Psoas muscle (tissue), 8 donors: Measurements from ENCODE around the gene SLC44A1. TPM values are rescaled to one million over a fixed set of nuclear protein-coding genes. Genes with fewer than 3 reads are reported as not detected.

Experiments
- ATAC-seq, 4 donors: fragments of 200-7000 bp; cut with Tn5 transposase; one replicate each; pipeline ENCODE4 v1.9.1; 2020; ENCODE audit warnings: moderate library complexity in 3 of 4, mild to moderate bottlenecking in 2 of 4
- DNase-seq, 2 donors: peaks; one replicate each; pipeline ENCODE4 v3.0.0-alpha.2; 2020
- H3K27ac ChIP-seq: fragments of 200-600 bp; one replicate; pipeline ENCODE4 v1.8.0; 2022
- H3K27me3 ChIP-seq, 3 donors: fragments of 200-600 bp in 1 of 3; one replicate each; pipeline versions ENCODE4 v1.6.1 to v1.8.0; 2013 to 2022; ENCODE audit warnings: low read length in 2 of 3, mild to moderate bottlenecking in 2 of 3, moderate library complexity in 1 of 3; ENCODE audit not compliant: insufficient read depth in 3 of 3
- H3K36me3 ChIP-seq, 2 donors: fragments of 200-600 bp in 1 of 2; one replicate each; pipeline versions ENCODE4 v1.6.1 to v1.8.0; 2013 to 2022; ENCODE audit warnings: low read depth in 1 of 2, mild to moderate bottlenecking in 1 of 2, moderate library complexity in 1 of 2; ENCODE audit not compliant: insufficient read depth in 1 of 2
- H3K4me1 ChIP-seq: fragments of 200-600 bp; one replicate; pipeline ENCODE4 v1.8.0; 2022
- H3K4me3 ChIP-seq: fragments of 200-600 bp; one replicate; pipeline ENCODE4 v1.8.0; 2022; ENCODE audit warnings: mild to moderate bottlenecking
- H3K9me3 ChIP-seq: fragments of 200-600 bp; one replicate; pipeline ENCODE4 v1.8.0; 2022
- CTCF ChIP-seq: fragments of 200-600 bp; IDR thresholded peaks from one replicate; pipeline ENCODE4 v1.8.0; 2022; ENCODE audit warnings: antibody characterized with exemption
- WGBS, 3 donors: extraction: QIAGEN DNeasy Blood & Tissue Kit; methylation state at CpG; one replicate each; pipeline versions ENCODE4 v1.1.6 to v1.1.7; 2013; 5-methylcytosine and 5-hydroxymethylcytosine counted together
- intact Hi-C, 2 donors: fragments of 100-400 bp; cut with DNase I; formaldehyde crosslinking; loops; one replicate each; pipeline versions ENCODE4 v1.11.0 to v1.14.2; 2022
- polyA plus RNA-seq, 3 donors: library from polyadenylated mRNA; stranded (reverse); fragments of 200-250 nt; gene quantifications; one replicate each; pipeline ENCODE4 v1.2.3, GENCODE V29; 2013
- total RNA-seq, 4 donors: library from RNA; stranded (reverse); fragmentation: NEBNext Ultra II Directional in 2 of 4; extraction: Animal tissue kit (Norgen Biotek cat#: 25700) in 2 of 4; gene quantifications; one replicate each; pipeline versions ENCODE4 v1.2.1 to v1.2.4, GENCODE V29; 2021 to 2023
- donor health status: healthy with polysubstance abuse.
- donor health status: DM: no; HTN: no; CAD: no; lungs with moderate emphysema.
- donor health status: Bipolar disorder and iron deficiency.
- donor health status: healthy.
- donor health status: DM: yes; HTN: yes; CAD: no.
- donor health status: DM: no; HTN: no; CAD: no.
- donor health status: DM: no; HTN: no; CAD: no.
- donor health status: DM: yes; HTN: yes; CAD: no.

SLC44A1 gene
- total and polyA plus RNA-seq, 7 donors = 3.3 to 18.9 (median 7.0) TPM

DNA sequence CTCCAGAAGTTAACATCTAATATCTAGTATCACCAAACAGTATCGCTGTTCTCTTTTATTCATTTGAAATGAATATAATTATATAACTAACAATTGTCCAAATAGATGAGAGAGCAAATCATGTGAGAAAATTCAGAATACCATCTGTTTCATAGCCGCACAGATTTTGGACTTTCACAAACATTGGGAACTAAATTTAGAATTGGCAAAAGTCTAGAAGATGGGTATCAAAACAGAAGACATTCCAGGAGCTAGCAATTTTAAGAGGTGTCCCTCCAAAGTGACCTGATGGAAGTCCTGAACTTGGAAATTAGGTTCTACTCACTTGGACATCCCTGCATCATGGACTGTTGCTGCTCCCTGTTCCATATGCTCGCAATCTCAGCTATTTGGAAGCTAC lies 146.4 kb downstream of the SLC44A1 start:
- H3K36me3 ChIP-seq = peaks cover 0 to 3% of the 10 kb centered on the region in 2 donors
- H3K27ac ChIP-seq = no peak overlapping the region
- H3K9me3 ChIP-seq = no peaks in the 10 kb centered on the region
- 83 to 91% (median 83%) methylated on average over 3 of the region's 3 CpGs for whole genome bisulfite sequencing, 3 donors
- ATAC-seq (no peak), DNase-seq (no peak)
- TF ChIP-seq CTCF = no peak
- no peak overlapping the region for H3K4me3 ChIP-seq
- intact Hi-C loops = no loop called here
- H3K27me3 ChIP-seq = no peaks in the 10 kb centered on the region
- no peaks in the 10 kb centered on the region for H3K4me1 ChIP-seq

DNA sequence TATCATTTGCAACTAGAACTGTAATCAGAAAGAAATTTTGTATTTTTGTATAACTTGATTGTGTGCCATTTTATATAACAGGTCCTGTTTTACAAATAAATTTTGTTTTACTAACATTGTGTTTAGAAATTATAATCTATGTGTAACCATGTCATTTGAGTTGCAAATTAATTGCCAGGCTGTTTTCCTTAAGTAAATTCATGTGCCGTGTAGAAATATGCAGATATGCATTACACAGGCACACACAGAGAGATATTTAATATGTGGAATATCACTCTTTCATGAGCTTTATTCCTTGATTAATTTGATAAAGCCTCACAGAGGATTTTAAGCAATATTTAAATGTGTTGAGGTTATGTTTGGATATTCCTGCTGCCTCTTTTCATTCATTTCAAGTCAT lies 146.8 kb downstream of the SLC44A1 start:
- TF ChIP-seq CTCF = no peak
- no peaks in the 10 kb centered on the region for H3K4me1 ChIP-seq
- intact Hi-C loops = no loop called here
- no peaks in the 10 kb centered on the region for H3K27me3 ChIP-seq
- 95 to 98% (median 95%) methylated on average over 1 of the region's 1 CpG for WGBS, 3 donors
- DNase-seq = no peak
- no peak overlapping the region for H3K27ac ChIP-seq
- no peak for ATAC-seq
- H3K4me3 ChIP-seq = no peak overlapping the region
- H3K36me3 ChIP-seq = no peaks in the 10 kb centered on the region
- no peaks in the 10 kb centered on the region for H3K9me3 ChIP-seq

GRCh38 chr9:105392531-105392930 lies 148.1 kb downstream of the SLC44A1 start:
- no peaks in the 10 kb centered on the region for H3K36me3 ChIP-seq
- 97 to 99% (median 97%) methylated on average over 1 of the region's 1 CpG for WGBS, 3 donors
- intact Hi-C loops = no loop called here

DNA sequence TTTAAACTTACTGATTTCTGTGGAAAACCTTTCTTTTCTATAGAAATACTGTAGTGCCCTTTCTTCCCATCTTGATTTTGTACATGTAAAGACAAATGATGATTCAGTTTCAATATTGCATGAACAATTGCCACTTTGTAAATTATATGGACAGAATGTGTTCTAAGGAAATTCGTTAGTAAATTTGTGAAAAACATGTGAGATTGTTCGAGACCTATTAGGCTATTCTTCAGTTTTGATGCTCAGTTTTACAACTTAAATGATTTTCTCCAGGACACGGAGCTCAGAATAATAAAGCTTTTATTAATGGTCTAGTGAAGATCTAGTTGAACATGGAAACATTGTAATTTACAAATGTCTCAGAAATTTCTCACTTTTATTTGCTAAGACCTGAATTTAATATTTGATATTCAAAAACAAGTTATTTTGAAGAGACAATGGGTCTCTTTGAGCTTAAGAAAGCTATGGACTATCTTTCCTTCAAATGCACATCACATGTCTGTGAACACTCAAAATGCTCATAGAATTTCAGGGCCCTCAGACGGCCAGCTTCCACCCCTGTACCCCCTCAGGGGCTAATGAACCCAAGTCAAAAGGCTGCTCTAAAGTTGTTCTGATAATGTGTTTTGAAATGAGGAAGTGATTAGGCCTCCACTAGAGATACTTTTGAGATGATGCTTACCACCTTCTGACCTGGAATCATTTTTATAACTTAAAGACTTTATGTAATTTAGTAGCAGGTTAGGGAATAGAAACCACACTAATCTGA lies 149.3 kb downstream of the SLC44A1 start:
- H3K36me3 ChIP-seq = no peaks in the 10 kb centered on the region
- intact Hi-C loops = no loop called here
- WGBS, 3 donors = 86 to 92% (median 89%) methylated on average over 4 of the region's 4 CpGs
- no peaks in the 10 kb centered on the region for H3K4me1 ChIP-seq
- H3K27ac ChIP-seq = no peak overlapping the region
- no peak for ATAC-seq
- no peak for DNase-seq
- H3K27me3 ChIP-seq = no peaks in the 10 kb centered on the region
- H3K9me3 ChIP-seq = no peaks in the 10 kb centered on the region
- H3K4me3 ChIP-seq = no peak overlapping the region
- no peak for TF ChIP-seq CTCF

More at GRCh38 chr9:105392531-105392930, 148.1 kb downstream of the SLC44A1 start:
- H3K4me3 ChIP-seq = no peak overlapping the region
- no peak for DNase-seq
- no peak for ATAC-seq
- no peaks in the 10 kb centered on the region for H3K9me3 ChIP-seq
- no peaks in the 10 kb centered on the region for H3K4me1 ChIP-seq
- no peak overlapping the region for H3K27ac ChIP-seq
- no peaks in the 10 kb centered on the region for H3K27me3 ChIP-seq
- no peak for TF ChIP-seq CTCF

GRCh38 chr9:105396441-105396840 lies 152.0 kb downstream of the SLC44A1 start:
- ATAC-seq = no peak
- intact Hi-C loops = no loop called here
- H3K4me3 ChIP-seq = no peak overlapping the region
- H3K27me3 ChIP-seq = no peaks in the 10 kb centered on the region
- no peak for DNase-seq
- H3K36me3 ChIP-seq = no peaks in the 10 kb centered on the region
- H3K4me1 ChIP-seq = no peaks in the 10 kb centered on the region
- WGBS, 3 donors = 64 to 80% (median 65%) methylated on average over 3 of the region's 3 CpGs
- TF ChIP-seq CTCF = no peak
- no peak overlapping the region for H3K27ac ChIP-seq
- H3K9me3 ChIP-seq = no peaks in the 10 kb centered on the region
